Measurements from ENCODE around the gene OTC. TPM values are rescaled to one million over a fixed set of nuclear protein-coding genes. Genes with fewer than 3 reads are reported as not detected.

The OTC gene
- total RNA-seq, 1 donor from 2014 or later: 2.7 TPM

GRCh38 chrX:38371641-38372040, 19.2 kb downstream of the OTC start:
- no peaks in the 10 kb centered on the region for H3K4me1 ChIP-seq
- intact Hi-C loops (cut with DNase I): no loop called here
- no peak for DNase-seq (ENCODE audit: extremely low spot score in 2 of 2)
- H3K4me3 ChIP-seq: no peak overlapping the region
- H3K27me3 ChIP-seq: no peaks in the 10 kb centered on the region
- H3K9me3 ChIP-seq: no peaks in the 10 kb centered on the region
- no peak for TF ChIP-seq POLR2A (IDR thresholded peaks at IDR 0.05)
- TF ChIP-seq POLR2AphosphoS5 (IDR thresholded peaks at IDR 0.05; ENCODE audit: insufficient read depth in 1 of 2, low read depth in 1 of 2): no peak
- TF ChIP-seq CTCF (IDR thresholded peaks at IDR 0.05): no peak
- H3K27ac ChIP-seq: no peak overlapping the region
- no peaks in the 10 kb centered on the region for H3K36me3 ChIP-seq

DNA sequence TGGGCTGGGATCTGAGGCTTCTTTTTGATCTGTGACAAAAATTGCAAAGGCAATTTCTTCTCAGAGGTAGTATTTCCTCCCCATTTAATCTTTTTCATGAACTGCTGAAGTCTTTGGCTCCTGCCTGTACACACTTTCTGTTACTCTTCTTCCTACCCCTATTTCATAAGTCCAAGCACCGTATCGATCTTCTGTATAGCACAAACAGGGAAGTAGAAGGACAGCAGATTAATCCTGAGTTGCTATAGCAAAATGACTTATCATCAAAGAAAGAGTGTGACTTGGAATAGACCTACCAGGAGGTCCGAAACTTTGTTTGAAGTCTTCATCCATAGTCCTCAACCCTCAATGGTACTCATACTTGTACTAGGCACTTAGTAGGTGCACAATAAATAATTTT, 22.0 kb downstream of the OTC start:
- intact Hi-C loops (cut with DNase I): no loop called here
- Histone ChIP-seq H3K4me3 (no peak overlapping the region), H3K27ac (no peak overlapping the region), H3K36me3 (no peaks in the 10 kb centered on the region), H3K4me1 (no peaks in the 10 kb centered on the region), H3K27me3 (no peaks in the 10 kb centered on the region), H3K9me3 (no peaks in the 10 kb centered on the region)
- TF ChIP-seq POLR2A (IDR thresholded peaks at IDR 0.05) (no peak), POLR2AphosphoS5 (IDR thresholded peaks at IDR 0.05; ENCODE audit: insufficient read depth in 1 of 2, low read depth in 1 of 2) (no peak), CTCF (IDR thresholded peaks at IDR 0.05) (no peak)
- DNase-seq (ENCODE audit: extremely low spot score in 2 of 2): no peak

DNA sequence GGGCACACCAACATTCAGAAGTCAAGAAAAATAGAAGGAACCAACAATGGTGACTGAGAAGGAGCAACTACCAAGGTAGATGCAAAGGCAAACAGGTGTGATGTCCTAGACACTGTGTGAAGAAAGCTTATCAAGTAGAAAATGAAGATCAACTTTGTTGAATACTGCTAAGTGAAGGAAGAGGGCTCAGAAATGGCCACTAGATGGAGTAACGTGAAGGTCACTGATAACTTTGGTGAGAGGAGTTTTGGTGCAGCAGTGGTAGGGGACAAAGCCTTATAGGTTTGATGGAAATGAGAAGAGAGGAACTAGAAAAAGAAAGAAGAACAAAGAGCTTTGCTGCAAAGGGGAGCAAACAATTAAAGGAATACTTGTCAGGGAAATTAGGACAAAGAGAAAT, 23.5 kb downstream of the OTC start:
- Histone ChIP-seq H3K9me3 (no peaks in the 10 kb centered on the region), H3K4me1 (no peaks in the 10 kb centered on the region), H3K36me3 (no peaks in the 10 kb centered on the region), H3K4me3 (no peak overlapping the region), H3K27ac (no peak overlapping the region), H3K27me3 (no peaks in the 10 kb centered on the region)
- intact Hi-C loops (cut with DNase I): no loop called here
- TF ChIP-seq POLR2A (IDR thresholded peaks at IDR 0.05) (no peak), CTCF (IDR thresholded peaks at IDR 0.05) (no peak), POLR2AphosphoS5 (IDR thresholded peaks at IDR 0.05; ENCODE audit: insufficient read depth in 1 of 2, low read depth in 1 of 2) (no peak)
- DNase-seq (ENCODE audit: extremely low spot score in 2 of 2): no peak

DNA sequence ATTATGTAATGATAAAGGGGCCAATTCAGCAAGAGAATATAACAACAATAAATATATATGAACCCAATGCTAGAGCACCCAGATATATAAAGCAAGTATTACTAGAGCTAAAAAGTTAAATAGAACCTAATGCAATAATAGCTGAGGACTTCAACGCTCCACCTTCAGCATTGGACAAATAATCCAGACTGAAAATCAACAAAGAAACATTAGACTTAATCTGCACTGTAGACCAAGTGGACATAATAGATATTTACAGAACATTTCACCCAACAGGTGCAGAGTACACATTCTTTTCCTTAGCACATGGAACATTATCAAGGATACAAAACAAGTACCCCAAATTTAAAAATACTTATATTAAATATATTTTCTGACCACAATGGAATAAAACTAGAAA, 24.3 kb downstream of the OTC start:
- Histone ChIP-seq H3K27me3 (no peaks in the 10 kb centered on the region), H3K4me1 (no peaks in the 10 kb centered on the region), H3K4me3 (no peak overlapping the region), H3K36me3 (no peaks in the 10 kb centered on the region), H3K27ac (no peak overlapping the region), H3K9me3 (no peaks in the 10 kb centered on the region)
- TF ChIP-seq CTCF (IDR thresholded peaks at IDR 0.05): no peak
- intact Hi-C loops (cut with DNase I): no loop called here
- DNase-seq (ENCODE audit: extremely low spot score in 2 of 2): no peak

DNA sequence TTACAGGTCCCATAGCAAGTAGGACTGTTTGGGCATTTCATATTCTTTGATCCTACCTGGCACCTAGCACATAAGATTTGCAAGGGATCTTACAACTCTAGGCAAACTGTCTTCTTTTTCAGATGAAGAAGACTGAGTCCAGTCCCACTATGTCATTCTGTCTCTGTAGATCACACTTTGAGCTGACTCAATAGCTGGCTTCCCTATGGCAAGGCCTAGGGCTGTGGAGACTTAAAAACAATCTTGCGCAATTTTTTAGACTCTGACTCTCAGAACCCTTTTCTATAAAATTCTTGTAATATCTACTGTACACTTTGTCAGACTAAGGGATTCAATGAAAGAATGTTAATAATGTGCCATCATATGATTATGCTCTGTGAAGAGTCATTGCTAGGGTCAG, 26.7 kb downstream of the OTC start:
- no peak for DNase-seq (ENCODE audit: extremely low spot score in 2 of 2)
- H3K27me3 ChIP-seq: no peaks in the 10 kb centered on the region
- no peaks in the 10 kb centered on the region for H3K4me1 ChIP-seq
- H3K4me3 ChIP-seq: no peak overlapping the region
- H3K36me3 ChIP-seq: no peaks in the 10 kb centered on the region
- intact Hi-C loops (cut with DNase I): no loop called here
- H3K9me3 ChIP-seq: no peaks in the 10 kb centered on the region
- H3K27ac ChIP-seq: no peak overlapping the region
- TF ChIP-seq POLR2AphosphoS5 (IDR thresholded peaks at IDR 0.05; ENCODE audit: insufficient read depth in 1 of 2, low read depth in 1 of 2): no peak
- no peak for TF ChIP-seq CTCF (IDR thresholded peaks at IDR 0.05)
- no peak for TF ChIP-seq POLR2A (IDR thresholded peaks at IDR 0.05)

Data from vagina (tissue), 2 donors.